ENCODE measurements around the gene STXBP5.

The STXBP5 gene

GRCh38 chr6:147321260-147321659 is 117.0 kb downstream of the STXBP5 start:
- peaks cover 20% of the 10 kb centered on the region for H3K36me3 Mint-ChIP-seq (ENCODE audit: low read depth)
- no peak overlapping the region for H3K4me3 Mint-ChIP-seq
- TF ChIP-seq, protein P1, sequence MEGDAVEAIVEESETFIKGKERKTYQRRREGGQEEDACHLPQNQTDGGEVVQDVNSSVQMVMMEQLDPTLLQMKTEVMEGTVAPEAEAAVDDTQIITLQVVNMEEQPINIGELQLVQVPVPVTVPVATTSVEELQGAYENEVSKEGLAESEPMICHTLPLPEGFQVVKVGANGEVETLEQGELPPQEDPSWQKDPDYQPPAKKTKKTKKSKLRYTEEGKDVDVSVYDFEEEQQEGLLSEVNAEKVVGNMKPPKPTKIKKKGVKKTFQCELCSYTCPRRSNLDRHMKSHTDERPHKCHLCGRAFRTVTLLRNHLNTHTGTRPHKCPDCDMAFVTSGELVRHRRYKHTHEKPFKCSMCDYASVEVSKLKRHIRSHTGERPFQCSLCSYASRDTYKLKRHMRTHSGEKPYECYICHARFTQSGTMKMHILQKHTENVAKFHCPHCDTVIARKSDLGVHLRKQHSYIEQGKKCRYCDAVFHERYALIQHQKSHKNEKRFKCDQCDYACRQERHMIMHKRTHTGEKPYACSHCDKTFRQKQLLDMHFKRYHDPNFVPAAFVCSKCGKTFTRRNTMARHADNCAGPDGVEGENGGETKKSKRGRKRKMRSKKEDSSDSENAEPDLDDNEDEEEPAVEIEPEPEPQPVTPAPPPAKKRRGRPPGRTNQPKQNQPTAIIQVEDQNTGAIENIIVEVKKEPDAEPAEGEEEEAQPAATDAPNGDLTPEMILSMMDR (IDR thresholded peaks at IDR 0.05; ENCODE audit: unreplicated experiment in 3 of 3), result no peak
- H3K27ac Mint-ChIP-seq, result no peak overlapping the region
- no peaks in the 10 kb centered on the region for H3K9me3 Mint-ChIP-seq
- no peaks in the 10 kb centered on the region for H3K27me3 Mint-ChIP-seq (ENCODE audit: low read depth)
- no peaks in the 10 kb centered on the region for H3K4me1 Mint-ChIP-seq

GRCh38 chr6:147322299-147323162 is 118.3 kb downstream of the STXBP5 start:
- Mint-ChIP-seq H3K27ac (no peak overlapping the region), H3K4me3 (no peak overlapping the region), H3K4me1 (no peaks in the 10 kb centered on the region), H3K27me3 (ENCODE audit: low read depth) (no peaks in the 10 kb centered on the region), H3K36me3 (ENCODE audit: low read depth) (peaks cover 26% of the 10 kb centered on the region), H3K9me3 (no peaks in the 10 kb centered on the region)
- TF ChIP-seq, protein P1 (IDR thresholded peaks at IDR 0.05; ENCODE audit: unreplicated experiment in 3 of 3), result no peak

GRCh38 chr6:147325557-147325956 is 121.3 kb downstream of the STXBP5 start:
- Mint-ChIP-seq H3K27me3 (ENCODE audit: low read depth) (no peaks in the 10 kb centered on the region), H3K27ac (no peak overlapping the region), H3K4me3 (no peak overlapping the region), H3K9me3 (no peaks in the 10 kb centered on the region), H3K4me1 (no peaks in the 10 kb centered on the region), H3K36me3 (ENCODE audit: low read depth) (peaks cover 35% of the 10 kb centered on the region)
- TF ChIP-seq, protein P1 (IDR thresholded peaks at IDR 0.05; ENCODE audit: unreplicated experiment in 3 of 3), result no peak

DNA sequence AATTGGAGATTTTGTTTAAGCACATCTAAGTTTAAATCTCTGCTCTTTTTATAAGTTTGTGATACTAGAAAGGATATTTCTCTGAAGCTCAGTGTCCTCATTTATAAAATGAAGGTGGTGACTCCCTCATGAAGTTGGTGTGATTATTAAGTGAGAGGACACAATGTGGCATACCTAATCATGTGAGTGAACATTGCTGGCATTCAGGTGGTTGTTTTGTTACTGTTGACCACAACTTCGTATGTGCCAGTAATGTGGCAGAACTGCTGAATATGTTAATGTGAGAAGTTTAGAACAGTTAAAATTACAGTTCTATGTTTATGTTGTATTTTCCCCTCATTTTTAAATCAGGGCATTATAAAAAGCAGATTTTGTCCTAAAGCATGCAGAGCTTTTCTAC is 127.2 kb downstream of the STXBP5 start:
- H3K4me3 Mint-ChIP-seq, result no peak overlapping the region
- H3K9me3 Mint-ChIP-seq, result no peaks in the 10 kb centered on the region
- H3K36me3 Mint-ChIP-seq (ENCODE audit: low read depth), result peaks cover 30% of the 10 kb centered on the region
- H3K27ac Mint-ChIP-seq, result no peak overlapping the region
- TF ChIP-seq, protein P1 (IDR thresholded peaks at IDR 0.05; ENCODE audit: unreplicated experiment in 3 of 3), result no peak
- H3K4me1 Mint-ChIP-seq, result no peaks in the 10 kb centered on the region
- no peaks in the 10 kb centered on the region for H3K27me3 Mint-ChIP-seq (ENCODE audit: low read depth)

DNA sequence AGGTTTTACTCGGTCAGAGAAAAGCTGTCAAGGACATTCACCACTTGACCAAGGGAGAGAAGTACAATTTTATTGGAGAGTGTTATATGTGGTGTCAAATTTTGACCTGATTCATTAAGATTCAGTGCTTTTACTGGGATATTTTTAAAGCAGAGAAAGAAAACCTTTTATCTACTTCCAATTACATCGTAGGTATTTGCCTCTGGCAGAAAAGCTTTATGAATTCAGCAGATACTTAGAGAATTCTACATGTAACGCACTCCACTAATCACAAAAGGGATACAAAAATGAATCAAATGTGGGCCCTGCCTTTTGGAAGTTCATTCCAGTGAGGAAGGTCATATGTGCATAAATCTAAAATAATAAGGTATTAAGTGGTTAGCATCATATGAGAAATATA is 133.7 kb downstream of the STXBP5 start:
- TF ChIP-seq, protein P1 (IDR thresholded peaks at IDR 0.05; ENCODE audit: unreplicated experiment in 3 of 3), result no peak
- Mint-ChIP-seq H3K4me3 (no peak overlapping the region), H3K27me3 (ENCODE audit: low read depth) (no peaks in the 10 kb centered on the region)

GRCh38 chr6:147341486-147341885 is 137.3 kb downstream of the STXBP5 start:
- H3K27ac Mint-ChIP-seq, result peak overlapping the region in 1 of 3 experiments; percentile 59
- no peaks in the 10 kb centered on the region for H3K9me3 Mint-ChIP-seq
- peaks cover 18% of the 10 kb centered on the region for H3K36me3 Mint-ChIP-seq (ENCODE audit: low read depth)
- TF ChIP-seq, protein P1 (IDR thresholded peaks at IDR 0.05; ENCODE audit: unreplicated experiment in 3 of 3), result no peak
- H3K27me3 Mint-ChIP-seq (ENCODE audit: low read depth), result no peaks in the 10 kb centered on the region
- no peak overlapping the region for H3K4me3 Mint-ChIP-seq
- H3K4me1 Mint-ChIP-seq, result no peaks in the 10 kb centered on the region

More for the DNA sequence above, 133.7 kb downstream of the STXBP5 start:
- H3K27ac Mint-ChIP-seq, result no peak overlapping the region
- peaks cover 10% of the 10 kb centered on the region for H3K36me3 Mint-ChIP-seq (ENCODE audit: low read depth)
- no peaks in the 10 kb centered on the region for H3K4me1 Mint-ChIP-seq
- no peaks in the 10 kb centered on the region for H3K9me3 Mint-ChIP-seq

All from nephron (organoid).